Embryonic facial prominence (tissue), 1 donor: ENCODE results near the gene KLRF1.

ENCODE experiments used
- DNase-seq: peaks from one replicate; pipeline ENCODE4 v3.0.0-alpha.2; 2016; ENCODE audit errors: extremely low spot score

The KLRF1 gene, protein sequence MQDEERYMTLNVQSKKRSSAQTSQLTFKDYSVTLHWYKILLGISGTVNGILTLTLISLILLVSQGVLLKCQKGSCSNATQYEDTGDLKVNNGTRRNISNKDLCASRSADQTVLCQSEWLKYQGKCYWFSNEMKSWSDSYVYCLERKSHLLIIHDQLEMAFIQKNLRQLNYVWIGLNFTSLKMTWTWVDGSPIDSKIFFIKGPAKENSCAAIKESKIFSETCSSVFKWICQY

DNA sequence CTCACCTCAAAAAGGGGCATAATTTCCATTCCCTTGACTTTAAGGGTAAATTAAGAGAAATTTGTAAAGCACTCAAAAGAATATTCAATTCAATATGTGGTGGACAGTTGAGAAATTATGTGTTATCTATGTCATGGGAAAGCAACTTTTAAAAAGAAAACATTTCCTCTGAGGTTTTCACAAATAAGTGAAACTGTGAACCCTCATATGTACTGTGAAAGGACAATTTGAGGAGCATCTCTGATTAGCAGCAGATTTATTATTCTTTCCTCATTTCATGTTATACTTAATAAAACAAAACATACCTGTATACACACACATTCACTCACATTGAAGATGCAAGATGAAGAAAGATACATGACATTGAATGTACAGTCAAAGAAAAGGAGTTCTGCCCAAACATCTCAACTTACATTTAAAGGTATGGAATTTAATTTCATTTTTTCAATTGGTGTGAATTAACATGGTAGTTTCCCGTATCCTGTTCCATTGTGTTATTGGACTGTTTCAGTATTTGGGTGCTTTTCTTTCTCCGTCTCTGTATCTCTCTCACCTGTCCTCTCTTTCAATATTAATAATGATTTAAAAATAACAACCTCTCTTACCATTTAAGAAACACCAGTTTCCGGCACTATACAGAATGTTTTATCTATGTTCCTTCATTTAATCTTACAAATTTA lies at the start of gene KLRF1:
KLRF1 (plus strand) TSS at position 273 of the 680 bp plus-strand sequence; CDS start at position 337, 64 bp downstream.
- no peak for DNase-seq

DNA sequence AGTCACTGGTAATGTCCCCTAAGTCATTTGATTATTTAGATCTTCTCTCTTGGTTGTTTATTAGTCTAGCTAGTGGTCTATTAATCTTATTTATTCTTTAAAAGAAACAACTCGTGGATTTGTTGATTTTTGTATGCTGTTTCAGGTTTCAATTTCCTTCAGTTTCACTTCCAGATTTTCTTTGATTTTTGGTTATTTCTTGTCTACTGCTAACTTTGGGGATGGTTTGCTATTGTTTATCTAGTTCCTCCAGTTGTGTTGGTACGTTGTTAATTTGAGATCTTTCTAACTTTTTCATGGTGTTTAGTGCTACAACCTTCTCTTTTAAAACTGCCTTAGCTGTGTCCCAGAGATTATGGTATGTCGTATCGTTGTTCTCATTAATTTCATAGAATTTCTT lies 48.1 kb upstream of the KLRF1 start:
- no peak for DNase-seq

DNA sequence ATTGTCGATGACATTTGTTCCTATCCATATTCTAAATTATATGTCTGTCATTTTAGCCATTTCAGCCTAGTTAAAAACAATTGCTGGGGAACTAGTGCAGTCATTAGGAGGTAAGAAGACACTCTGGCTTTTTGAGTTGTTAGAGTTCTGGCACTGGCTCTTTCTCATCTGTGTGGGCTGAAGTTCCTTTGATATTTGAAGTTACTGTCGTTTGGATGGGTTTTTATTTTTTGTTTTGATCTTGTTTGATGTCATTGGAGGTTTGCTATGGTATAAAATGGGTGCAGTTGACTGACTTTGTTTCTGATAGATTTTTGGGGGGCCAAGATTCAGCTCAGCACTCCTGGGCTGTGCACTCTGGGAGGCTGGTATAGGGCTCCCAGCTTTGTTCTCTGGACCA lies 45.9 kb upstream of the KLRF1 start:
- DNase-seq = no peak

DNA sequence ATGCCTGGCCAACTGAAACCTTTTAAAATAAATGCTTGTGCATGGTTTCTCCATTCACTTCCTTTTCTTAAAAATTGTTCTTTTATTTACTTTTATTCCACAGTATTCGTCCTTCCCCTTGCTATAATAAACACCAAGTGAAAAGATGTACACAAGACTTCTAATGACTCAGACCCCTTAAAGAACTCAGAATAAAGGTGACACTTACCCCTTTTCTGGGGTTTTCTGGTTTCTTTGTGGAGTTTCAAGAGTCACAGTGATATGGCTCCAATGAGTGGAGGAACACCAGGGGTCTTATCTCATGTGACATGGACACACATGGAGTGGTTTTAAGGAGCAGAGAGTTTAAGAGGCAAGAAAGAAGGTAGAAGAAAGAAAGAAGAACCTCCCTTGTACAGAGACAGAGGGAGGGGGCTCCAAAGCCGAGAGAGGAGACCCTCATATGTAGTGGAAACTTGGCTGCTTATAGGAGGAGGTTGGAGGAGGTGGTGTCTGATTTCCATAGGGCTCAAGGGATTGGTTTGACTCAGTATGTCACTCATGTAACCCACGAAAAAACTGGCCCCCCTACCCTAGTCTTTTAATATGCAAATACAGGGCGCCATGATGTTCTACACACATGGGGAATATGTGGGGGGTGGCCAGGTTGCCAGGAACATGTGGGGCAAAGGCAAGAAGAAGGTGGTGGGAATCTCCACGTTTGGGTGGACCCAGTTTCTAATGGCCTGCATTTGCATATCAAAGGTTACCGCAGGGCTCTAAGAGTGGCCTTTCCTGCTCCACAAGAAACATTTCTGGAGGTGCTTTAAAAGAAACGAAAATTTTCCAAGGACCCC lies 44.5 kb upstream of the KLRF1 start:
- DNase-seq = no peak

DNA sequence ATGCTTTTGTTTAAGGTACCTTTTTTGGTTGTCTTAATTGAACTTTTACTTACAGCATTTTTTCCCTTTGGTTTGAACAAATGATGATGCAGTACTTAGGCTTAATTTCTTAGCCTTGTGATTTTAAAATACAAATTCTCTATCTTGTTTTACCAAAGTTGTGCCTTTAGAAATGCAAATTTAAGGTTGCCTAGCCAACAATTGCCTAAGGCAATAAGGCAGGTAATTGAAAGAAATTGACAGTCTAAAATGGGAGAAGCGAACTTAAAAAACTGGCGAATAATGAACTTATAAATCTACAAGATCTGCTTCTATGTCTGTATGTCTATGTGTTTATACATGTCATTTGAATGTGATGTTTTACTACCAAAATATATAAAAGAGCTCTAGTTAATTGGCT lies 43.0 kb upstream of the KLRF1 start:
- DNase-seq = no peak

DNA sequence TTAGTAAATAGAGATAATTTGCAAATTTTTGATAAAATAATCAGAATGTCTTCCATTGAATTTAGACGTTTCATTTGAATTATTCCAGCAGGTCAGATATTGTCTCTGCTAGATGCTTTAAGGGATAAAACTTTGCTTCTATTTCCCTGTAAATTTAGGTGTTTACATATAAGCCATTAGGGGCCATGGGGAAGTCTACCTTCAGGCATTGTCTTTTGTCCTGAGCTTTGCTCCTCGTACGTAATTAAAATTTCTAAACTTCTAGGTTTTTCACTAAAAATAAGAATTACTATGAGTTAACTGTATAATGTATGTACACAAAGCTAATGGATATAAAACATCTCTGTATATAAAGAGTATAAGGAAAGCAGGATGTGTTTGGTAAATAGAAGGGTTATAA lies 42.5 kb upstream of the KLRF1 start:
- no peak for DNase-seq

DNA sequence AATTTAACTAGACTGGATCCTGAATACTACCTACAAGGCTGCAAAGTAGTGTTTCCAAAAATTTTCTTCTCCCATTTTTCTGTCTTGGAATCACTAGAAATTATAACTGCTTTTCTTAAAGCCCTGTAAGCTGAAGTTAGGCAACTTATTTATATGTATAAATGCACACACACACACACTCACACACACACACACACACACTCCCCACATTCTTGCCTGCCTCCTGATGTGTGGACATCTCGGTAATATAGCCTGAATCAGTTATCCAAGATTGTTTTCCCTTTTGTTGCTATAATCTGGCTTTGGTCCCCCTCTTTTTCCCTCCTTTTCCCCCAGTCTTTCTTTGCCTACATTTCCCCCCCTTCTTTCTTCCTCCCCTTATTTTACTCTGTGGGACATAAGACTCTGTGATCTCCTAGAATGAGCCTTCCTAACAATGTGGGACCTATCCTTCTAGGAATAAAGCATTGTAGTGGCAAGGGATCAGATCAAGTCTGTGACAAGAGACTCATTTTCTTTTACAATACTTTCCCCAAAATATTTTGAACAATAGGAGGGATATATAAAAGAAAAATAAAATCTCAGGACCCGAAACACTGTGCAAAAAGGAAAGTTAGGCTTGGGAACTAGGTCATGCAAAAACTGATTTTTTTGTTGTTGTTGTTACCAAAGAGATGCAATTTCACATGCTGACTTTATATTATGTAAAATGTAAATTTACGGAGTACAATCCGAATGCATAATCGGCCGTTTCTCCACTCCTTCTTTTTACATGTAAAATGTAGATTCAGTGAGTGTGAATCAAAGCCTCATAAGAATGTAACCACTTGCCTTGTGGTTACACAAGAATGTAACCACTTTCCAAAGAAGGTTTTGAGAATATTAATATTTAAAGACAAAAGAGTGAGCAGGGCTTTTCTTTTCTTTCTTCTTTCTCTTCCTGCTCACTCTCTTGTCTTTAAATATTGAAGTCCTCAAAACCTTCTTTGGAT lies 40.3 kb upstream of the KLRF1 start:
- no peak for DNase-seq

DNA sequence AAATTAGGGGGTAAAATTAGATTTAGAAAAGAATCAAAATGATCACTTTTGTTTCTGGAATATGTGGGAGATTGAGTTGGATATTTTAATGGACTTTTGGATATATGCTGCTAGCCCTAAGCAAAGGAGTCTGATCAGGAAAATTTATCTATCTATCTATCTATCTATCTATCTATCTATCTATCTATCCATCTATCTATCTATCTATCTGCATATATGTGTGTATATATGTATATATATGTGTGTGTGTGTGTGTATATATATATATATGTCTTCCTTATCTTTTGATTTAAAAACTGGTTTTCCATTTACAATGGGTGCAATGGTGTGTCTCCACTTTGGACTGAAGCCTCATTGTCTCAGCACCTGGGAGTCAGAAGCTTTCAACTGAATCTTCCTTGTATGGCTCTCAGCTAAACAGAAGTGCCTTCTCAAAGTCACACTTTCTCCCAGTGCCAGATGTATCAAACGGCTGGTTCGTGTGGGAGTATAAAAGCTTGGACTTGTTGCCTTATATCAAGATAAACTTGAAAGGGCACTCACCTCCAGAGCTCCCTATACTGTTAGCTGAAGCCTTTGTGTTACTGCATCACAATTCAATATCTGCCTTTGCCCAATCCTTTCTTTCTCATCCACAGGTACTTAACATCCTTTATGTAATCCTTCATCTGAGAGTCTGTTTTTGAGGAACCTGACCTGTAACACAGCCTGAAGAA lies 34.9 kb upstream of the KLRF1 start:
- no peak for DNase-seq

DNA sequence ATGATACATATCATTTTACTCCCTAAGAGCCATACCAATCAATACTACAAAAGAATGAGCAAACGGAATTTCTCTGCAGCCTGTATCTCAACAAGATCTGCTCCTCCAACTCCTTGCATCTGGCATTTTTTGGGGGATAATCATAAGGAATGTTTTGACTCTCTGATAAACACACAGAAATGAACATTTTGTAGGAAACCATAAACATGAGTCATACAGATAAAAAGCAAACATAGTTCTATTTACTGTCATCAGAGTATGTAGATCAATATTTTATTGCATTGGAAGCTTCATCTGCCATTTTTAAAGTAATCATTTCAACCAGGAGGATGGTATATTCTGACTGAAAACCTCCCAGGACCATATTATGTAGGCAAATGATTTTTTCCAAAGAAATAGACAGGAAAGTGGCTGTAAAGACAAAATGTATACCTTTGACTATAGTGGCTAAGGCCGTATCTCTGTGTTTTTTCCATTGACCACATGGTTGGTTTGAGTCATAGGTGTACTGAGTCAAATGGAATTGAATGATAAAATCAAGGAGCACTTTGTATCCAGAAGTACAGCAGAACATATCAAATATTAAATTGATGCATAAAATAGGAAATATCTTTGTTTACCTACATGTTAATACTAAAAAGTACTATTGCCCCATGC lies 34.2 kb upstream of the KLRF1 start:
- no peak for DNase-seq

DNA sequence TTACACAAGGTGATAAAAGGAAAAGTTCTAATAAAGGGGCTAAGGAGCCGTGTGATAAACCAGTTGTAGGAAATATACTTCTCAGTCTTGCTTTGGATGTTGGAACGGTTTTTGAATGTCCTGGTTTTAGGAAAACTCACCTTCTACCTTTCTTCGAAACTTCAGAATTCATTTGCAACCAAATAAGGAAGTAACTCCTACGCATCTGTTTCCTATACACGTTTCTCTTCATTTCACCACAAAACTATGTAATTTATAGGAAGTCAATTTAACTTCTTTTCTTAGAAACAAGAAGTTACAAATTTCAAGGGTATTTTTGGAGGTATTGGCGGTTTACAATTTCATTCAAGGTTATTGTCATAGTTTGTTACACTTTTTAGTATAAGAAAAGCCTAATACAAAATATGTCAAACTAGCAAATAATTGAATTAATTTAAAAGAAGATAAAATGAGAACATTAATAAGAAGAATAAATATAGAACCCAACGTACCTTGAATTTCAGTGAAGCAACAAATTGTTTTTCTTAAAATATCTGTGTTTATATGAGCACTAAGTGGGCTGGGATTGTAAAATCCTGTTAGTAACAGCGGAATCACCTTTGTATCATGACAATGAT lies 33.4 kb upstream of the KLRF1 start:
- no peak for DNase-seq

DNA sequence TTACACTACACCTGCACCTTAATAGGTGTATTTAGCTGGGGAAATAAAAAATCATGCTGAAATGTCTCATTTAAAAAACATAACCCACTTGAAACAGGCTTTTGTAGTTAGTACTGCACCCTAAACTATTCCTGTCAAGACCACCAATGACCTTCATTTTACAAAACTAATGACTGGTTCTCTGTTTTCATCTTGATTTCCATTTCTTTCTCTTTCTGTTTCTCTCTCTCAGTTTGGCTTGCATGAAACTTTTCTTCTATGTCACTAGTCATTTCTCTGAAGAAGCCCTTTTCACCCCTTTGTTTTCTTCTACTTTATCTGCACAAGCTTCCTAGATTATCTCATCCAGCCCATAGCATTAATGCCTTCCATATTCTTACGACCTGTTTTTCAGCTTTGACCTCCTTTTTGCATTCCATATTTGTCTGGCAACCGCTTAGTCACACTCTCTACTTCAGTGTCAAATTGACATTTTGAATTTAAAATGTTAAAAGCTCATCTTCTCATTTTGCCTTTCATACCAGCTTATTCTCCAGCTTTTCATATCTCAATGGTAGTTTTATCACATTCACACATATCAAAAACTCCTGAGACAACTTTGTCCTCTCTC lies 32.7 kb upstream of the KLRF1 start:
- DNase-seq = no peak

DNA sequence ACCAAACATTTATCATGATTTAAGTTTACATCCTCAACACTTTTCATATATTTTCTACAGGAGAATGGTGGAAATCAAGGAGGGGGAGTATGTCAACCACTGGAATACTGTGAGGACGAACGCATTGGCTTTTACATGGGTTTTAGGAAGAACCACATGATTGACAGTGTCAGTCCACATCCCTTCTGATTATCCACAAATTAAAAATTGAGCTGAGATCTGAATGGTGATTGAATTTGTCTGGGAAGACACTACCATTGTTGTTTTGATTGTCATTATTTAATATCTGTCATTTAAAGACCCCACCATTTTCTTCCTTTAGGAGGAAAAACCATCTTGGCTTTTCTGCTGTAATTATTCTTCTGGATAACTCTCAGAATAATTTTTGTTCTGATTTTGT lies 31.3 kb upstream of the KLRF1 start:
- no peak for DNase-seq

DNA sequence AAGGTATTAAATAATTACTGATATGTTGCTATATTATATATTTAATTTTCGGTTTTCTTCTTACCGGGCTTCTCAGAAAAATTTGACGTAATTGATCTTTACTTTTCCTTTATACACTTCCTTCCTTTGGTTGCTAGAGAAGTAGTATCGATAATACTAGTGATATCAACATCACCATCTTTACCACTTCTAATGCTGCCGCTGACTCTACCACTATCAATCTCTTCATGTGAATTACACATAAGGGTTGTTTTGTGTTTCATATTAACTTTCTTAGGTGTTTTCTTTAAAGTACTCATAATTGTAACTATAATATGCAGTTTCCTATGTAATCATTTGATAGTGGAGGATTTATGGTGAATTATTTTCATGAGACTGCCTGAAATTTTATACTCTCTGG lies 30.9 kb upstream of the KLRF1 start:
- DNase-seq = no peak

DNA sequence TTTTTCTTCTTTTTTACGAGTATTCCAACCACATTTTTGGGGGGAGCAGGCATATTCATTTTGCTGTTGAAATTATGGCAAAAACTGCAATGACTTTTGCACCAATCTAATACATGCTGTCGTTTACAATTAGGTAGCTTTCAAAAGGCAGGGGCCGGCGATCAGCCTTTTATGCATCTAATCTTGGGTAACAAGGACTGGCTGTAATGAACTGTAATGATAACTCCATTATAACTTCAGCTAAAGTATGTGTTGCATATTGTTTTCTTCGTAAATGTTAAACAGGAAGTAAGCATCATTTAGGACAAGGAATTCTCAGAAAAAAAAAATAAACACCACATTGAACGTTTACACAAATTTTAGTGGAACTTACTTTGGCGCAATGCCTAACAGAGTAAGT lies 30.3 kb upstream of the KLRF1 start:
- no peak for DNase-seq

DNA sequence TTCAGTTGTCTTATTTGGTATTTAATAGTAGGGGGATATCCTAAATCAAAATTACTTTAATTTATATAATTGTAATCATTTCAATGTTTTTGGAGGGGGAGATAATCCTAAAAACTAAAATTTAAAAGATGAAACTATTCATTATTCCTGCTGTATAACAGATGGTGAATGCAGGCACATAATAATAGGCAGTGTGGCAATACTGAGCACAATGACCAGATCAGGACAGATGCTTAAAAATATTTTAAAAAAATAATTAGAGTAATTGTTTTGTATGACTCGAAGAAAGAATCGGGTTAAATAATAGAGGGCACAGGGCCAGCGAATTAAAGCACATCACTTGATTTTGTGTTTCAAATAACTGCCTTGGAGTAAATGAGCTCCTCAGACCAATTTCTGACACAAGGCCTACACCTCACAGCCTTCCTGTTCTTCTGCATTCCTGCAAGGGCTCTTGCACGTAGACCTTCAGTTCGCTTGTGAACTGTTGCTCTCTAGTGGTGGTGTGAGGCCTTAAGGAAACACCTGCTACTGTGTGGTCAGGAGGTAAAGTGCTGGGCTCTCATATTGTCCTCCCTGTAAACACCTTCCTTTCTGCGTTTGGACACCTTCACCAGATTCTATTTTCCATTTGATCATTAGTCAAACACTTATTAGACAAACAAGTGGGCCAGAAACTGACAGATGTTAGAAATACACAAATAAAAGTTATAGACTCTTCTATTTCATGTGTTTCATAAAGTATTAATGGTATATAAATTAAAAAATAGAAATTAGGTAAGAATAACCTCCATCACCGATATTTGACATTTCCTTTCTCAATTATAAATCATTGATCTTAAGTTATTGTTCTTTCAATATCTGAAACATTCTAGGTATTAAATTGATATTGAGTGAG lies 29.3 kb upstream of the KLRF1 start:
- DNase-seq = no peak

DNA sequence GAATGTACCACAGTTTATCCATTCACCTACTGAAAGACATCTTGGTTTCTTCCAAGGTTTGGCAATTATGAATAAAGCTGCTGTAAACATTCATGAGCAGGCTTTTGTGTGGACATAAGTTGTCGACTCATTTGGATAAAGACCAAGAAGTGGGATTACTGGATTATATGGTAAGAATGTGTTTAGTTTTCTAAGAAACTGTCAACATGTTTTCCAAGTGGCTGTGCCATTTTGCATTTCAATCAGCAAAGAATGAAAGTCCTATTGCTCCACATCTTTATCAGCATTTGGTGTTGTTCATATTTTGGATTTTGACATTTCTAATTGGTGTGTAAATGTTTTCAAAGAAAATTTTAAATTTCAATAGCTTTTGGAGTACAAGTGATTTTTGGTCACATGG lies 27.3 kb upstream of the KLRF1 start:
- DNase-seq = no peak

DNA sequence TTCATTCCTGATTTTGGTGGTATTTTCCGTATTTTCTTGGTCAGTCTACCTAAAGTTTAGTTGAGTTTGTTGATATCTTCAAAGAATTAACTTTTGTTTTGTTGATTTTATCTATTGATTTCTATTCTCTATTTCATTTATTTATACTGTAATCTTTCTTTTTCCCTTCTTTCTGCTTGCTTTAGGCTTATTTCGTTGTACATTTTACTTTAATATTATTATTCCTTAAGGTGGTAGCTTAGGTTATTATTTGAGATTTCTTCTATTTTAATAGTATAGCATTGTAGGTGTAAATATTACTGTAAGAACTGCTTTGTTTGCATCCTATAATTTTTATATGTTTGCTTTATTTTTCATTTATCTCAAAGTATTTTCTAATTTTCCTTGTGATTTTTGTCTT lies 21.4 kb upstream of the KLRF1 start:
- no peak for DNase-seq

DNA sequence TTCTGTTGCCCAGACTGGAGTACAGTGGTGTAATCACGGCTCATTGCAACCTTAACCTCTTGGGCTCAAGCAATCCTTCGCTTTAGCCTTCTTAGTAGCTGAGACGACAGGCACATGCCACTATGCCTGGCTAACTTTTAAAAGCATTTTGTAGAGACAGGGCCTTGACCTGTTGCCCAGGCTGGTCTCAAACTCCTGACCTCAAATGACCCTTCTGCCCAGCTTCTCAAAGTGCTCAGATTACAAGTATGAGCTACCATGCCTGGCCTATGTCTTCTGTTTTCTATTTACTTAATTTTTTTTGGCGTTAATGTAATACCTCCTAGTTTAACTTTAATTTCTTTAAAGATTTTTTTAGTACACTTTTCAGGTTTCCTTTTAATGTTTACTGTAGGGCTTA lies 20.6 kb upstream of the KLRF1 start:
- no peak for DNase-seq

DNA sequence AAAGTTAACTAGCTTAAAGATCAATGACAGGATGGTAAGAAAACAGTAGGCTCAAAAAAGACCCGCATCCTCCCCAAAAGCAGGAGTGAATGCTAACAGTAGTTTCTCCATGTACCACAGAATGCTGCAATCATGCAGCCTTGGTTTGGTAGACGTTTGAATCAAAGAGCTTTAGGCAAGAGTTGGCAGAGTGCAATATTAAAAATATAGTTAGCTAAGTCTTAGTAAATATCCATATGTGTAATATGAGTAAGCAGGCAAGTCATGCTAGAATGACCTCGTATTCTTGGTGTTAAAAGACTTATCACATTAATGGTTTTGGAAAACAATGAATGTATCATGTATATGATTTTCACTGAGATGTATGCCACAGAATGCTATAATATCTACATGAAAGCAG lies 18.8 kb upstream of the KLRF1 start:
- DNase-seq = no peak
